Dedifferentiated amniotic fluid mesenchymal stem cell (primary cell): ENCODE data around the gene RGS3.
A peak's percentile ranks its signal among the peaks of the same experiment; 100 is the strongest.

ENCODE experiments used
- DNase-seq: peaks from one replicate; pipeline ENCODE4 v3.0.0-alpha.2; 2016; ENCODE audit errors: extremely low spot score

RGS3 gene

GRCh38 chr9:113570749-113571711 lies 107.5 kb downstream of the RGS3 start:
- no peak for DNase-seq

GRCh38 chr9:113572076-113572861 lies 108.7 kb downstream of the RGS3 start:
- no peak for DNase-seq

GRCh38 chr9:113573046-113573958 lies 109.8 kb downstream of the RGS3 start:
- DNase-seq = no peak

- no peak for DNase-seq
These were observed 110.4 kb downstream of the RGS3 start for GRCh38 chr9:113573959-113574352.

GRCh38 chr9:113574441-113575262 lies 111.1 kb downstream of the RGS3 start:
- no peak for DNase-seq

GRCh38 chr9:113577525-113578261 lies 114.2 kb downstream of the RGS3 start:
- peak; percentile 48 for DNase-seq

GRCh38 chr9:113578279-113578865 lies 114.8 kb downstream of the RGS3 start:
- no peak for DNase-seq

- DNase-seq = peak; percentile 74
These were observed 115.4 kb downstream of the RGS3 start for GRCh38 chr9:113578882-113579282.

- DNase-seq = no peak
These were observed 115.9 kb downstream of the RGS3 start for GRCh38 chr9:113579283-113580040.

GRCh38 chr9:113580041-113580953 lies 116.8 kb downstream of the RGS3 start:
- DNase-seq = no peak

- DNase-seq = no peak
These were observed 117.4 kb downstream of the RGS3 start for GRCh38 chr9:113580954-113581311.

- no peak for DNase-seq
These were observed 118.6 kb downstream of the RGS3 start for GRCh38 chr9:113581865-113582697.

GRCh38 chr9:113582698-113583200 lies 119.2 kb downstream of the RGS3 start:
- DNase-seq = no peak

- no peak for DNase-seq
These were observed 120.2 kb downstream of the RGS3 start for GRCh38 chr9:113583511-113584427.

- no peak for DNase-seq
These were observed 121.0 kb downstream of the RGS3 start for GRCh38 chr9:113584428-113585084.
